ENCODE measurements around the gene LILRB3. TPM values are rescaled to one million over a fixed set of nuclear protein-coding genes. Genes with fewer than 3 reads are reported as not detected.

Gene LILRB3
- total and polyA plus RNA-seq, 7 donors, result 4.2 to 19.3 (median 12.5) TPM

GRCh38 chr19:54193011-54193410, 29.8 kb downstream of the LILRB3 start:
- intact Hi-C loops (cut with DNase I), result loop anchor here (10.0 kb wide), 1 partner anchor 922 kb away; the partner anchor contains the start of gene PPP1R12C
- peak overlapping the region in 2 of 4 donors; percentile 94 to 97 for H3K27ac ChIP-seq
- no peaks in the 10 kb centered on the region for H3K9me3 ChIP-seq
- peaks cover 0 to 16% (median 4%) of the 10 kb centered on the region in 4 donors for H3K36me3 ChIP-seq
- 94 to 96% methylated on average over 11 of the region's 11 CpGs for WGBS, 2 donors
- H3K4me1 ChIP-seq, result peaks cover 0 to 27% (median 24%) of the 10 kb centered on the region in 4 donors
- H3K4me3 ChIP-seq, result no peak overlapping the region
- no peak for DNase-seq
- no peaks in the 10 kb centered on the region for H3K27me3 ChIP-seq
- no peak for TF ChIP-seq POLR2A (IDR thresholded peaks at IDR 0.05)
- TF ChIP-seq CTCF (IDR thresholded peaks at IDR 0.05), result no peak
- no peak for TF ChIP-seq EP300 (IDR thresholded peaks at IDR 0.05)
- no peak for TF ChIP-seq POLR2AphosphoS5 (IDR thresholded peaks at IDR 0.05)

- Histone ChIP-seq H3K27me3 (no peaks in the 10 kb centered on the region), H3K27ac (peak overlapping the region; percentile 94 to 99 (median 98)), H3K36me3 (peaks cover 0 to 20% (median 4%) of the 10 kb centered on the region in 4 donors), H3K9me3 (no peaks in the 10 kb centered on the region), H3K4me1 (peaks cover 0 to 28% (median 26%) of the 10 kb centered on the region in 4 donors), H3K4me3 (peak overlapping the region; percentile 54 to 95 (median 88))
- no peak for DNase-seq
- WGBS, 2 donors, result 63 to 69% methylated on average over 19 of the region's 19 CpGs
- intact Hi-C loops (cut with DNase I), result loop anchor here (10.0 kb wide), 1 partner anchor 923 kb away; the partner anchor contains the start of gene PPP1R12C
- TF ChIP-seq POLR2AphosphoS5 (IDR thresholded peaks at IDR 0.05) (no peak), EP300 (IDR thresholded peaks at IDR 0.05) (no peak), POLR2A (IDR thresholded peaks at IDR 0.05) (no peak), CTCF (IDR thresholded peaks at IDR 0.05) (no peak)
Observed at GRCh38 chr19:54191811-54192453, 30.9 kb downstream of the LILRB3 start.

- TF ChIP-seq POLR2AphosphoS5 (IDR thresholded peaks at IDR 0.05) (peak; percentile 66 to 90 (median 82)), CTCF (IDR thresholded peaks at IDR 0.05) (no peak), POLR2A (IDR thresholded peaks at IDR 0.05) (peak; percentile 18 to 48)
- H3K27me3 ChIP-seq, result no peaks in the 10 kb centered on the region
- peaks cover 0 to 28% (median 26%) of the 10 kb centered on the region in 4 donors for H3K4me1 ChIP-seq
- H3K36me3 ChIP-seq, result peaks cover 0 to 27% (median 4%) of the 10 kb centered on the region in 4 donors
- H3K27ac ChIP-seq, result peak within 1 kb of the TSS; percentile 94 to 99 (median 98)
- DNase-seq, result peak; percentile 81
- 1% methylated on average over 77 of the region's 77 CpGs for WGBS, 2 donors
- intact Hi-C loops (cut with DNase I), result loop anchor here (10.0 kb wide), 1 partner anchor 924 kb away; the partner anchor contains the start of gene PPP1R12C
- H3K9me3 ChIP-seq, result no peaks in the 10 kb centered on the region
- peak within 1 kb of the TSS; percentile 54 to 95 (median 88) for H3K4me3 ChIP-seq
Observed at GRCh38 chr19:54191011-54191810, 31.6 kb downstream of the LILRB3 start, which contains the start of gene TSEN34. Gene TSEN34, plus strand, starts transcription at chr19:54191308. Its CDS starts 57 bp downstream, at chr19:54191365.

GRCh38 chr19:54190503-54191010, 32.2 kb downstream of the LILRB3 start:
- TF ChIP-seq POLR2A (IDR thresholded peaks at IDR 0.05) (no peak), EP300 (IDR thresholded peaks at IDR 0.05) (peak in 1 of 4 donors; percentile 71), CTCF (IDR thresholded peaks at IDR 0.05) (no peak), POLR2AphosphoS5 (IDR thresholded peaks at IDR 0.05) (no peak)
- peak; percentile 100 for DNase-seq
- no peaks in the 10 kb centered on the region for H3K27me3 ChIP-seq
- 0% methylated on average over 56 of the region's 56 CpGs for WGBS, 2 donors
- no peaks in the 10 kb centered on the region for H3K9me3 ChIP-seq
- intact Hi-C loops (cut with DNase I), result loop anchor here (10.0 kb wide), 1 partner anchor 924 kb away; the partner anchor contains the start of gene PPP1R12C
- H3K4me1 ChIP-seq, result peaks cover 0 to 28% (median 26%) of the 10 kb centered on the region in 4 donors
- H3K36me3 ChIP-seq, result peaks cover 0 to 29% (median 4%) of the 10 kb centered on the region in 4 donors
- peak overlapping the region; percentile 94 to 99 (median 98) for H3K27ac ChIP-seq
- H3K4me3 ChIP-seq, result peak overlapping the region; percentile 54 to 95 (median 88)

All from sigmoid colon (tissue), 7 donors.